ENCODE measurements around the gene DGUOK. TPM values are rescaled to one million over a fixed set of nuclear protein-coding genes. Genes with fewer than 3 reads are reported as not detected.

DGUOK gene
- total RNA-seq, 4 donors from 2014 or later: 24.2 to 44.5 (median 39.7) TPM

GRCh38 chr2:73930386-73930785 lies 3.7 kb downstream of the DGUOK start:
- DNase-seq: no peak
- no peak overlapping the region for H3K4me3 ChIP-seq

GRCh38 chr2:73931531-73932500 lies 5.1 kb downstream of the DGUOK start:
- no peak for TF ChIP-seq POLR2A (IDR thresholded peaks at IDR 0.05)
- TF ChIP-seq, protein P1, sequence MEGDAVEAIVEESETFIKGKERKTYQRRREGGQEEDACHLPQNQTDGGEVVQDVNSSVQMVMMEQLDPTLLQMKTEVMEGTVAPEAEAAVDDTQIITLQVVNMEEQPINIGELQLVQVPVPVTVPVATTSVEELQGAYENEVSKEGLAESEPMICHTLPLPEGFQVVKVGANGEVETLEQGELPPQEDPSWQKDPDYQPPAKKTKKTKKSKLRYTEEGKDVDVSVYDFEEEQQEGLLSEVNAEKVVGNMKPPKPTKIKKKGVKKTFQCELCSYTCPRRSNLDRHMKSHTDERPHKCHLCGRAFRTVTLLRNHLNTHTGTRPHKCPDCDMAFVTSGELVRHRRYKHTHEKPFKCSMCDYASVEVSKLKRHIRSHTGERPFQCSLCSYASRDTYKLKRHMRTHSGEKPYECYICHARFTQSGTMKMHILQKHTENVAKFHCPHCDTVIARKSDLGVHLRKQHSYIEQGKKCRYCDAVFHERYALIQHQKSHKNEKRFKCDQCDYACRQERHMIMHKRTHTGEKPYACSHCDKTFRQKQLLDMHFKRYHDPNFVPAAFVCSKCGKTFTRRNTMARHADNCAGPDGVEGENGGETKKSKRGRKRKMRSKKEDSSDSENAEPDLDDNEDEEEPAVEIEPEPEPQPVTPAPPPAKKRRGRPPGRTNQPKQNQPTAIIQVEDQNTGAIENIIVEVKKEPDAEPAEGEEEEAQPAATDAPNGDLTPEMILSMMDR (IDR thresholded peaks at IDR 0.05): no peak
- no peak overlapping the region for H3K27ac ChIP-seq
- no peaks in the 10 kb centered on the region for H3K9me3 ChIP-seq
- no peak overlapping the region for H3K4me3 ChIP-seq
- DNase-seq: no peak
- no peaks in the 10 kb centered on the region for H3K27me3 ChIP-seq
- peaks cover 7 to 34% (median 10%) of the 10 kb centered on the region in 4 donors for H3K4me1 ChIP-seq
- H3K36me3 ChIP-seq: peaks cover 0 to 14% (median 0%) of the 10 kb centered on the region in 3 donors

More at GRCh38 chr2:73930386-73930785, 3.7 kb downstream of the DGUOK start:
- Histone ChIP-seq H3K36me3 (peaks cover 0 to 13% (median 0%) of the 10 kb centered on the region in 3 donors), H3K27ac (no peak overlapping the region), H3K4me1 (peaks cover 7 to 34% (median 10%) of the 10 kb centered on the region in 4 donors), H3K27me3 (no peaks in the 10 kb centered on the region), H3K9me3 (no peaks in the 10 kb centered on the region)
- TF ChIP-seq POLR2A (IDR thresholded peaks at IDR 0.05): no peak
- TF ChIP-seq, protein P1 (IDR thresholded peaks at IDR 0.05): no peak

- H3K27ac ChIP-seq: no peak overlapping the region
- TF ChIP-seq, protein P1 (IDR thresholded peaks at IDR 0.05): no peak
- TF ChIP-seq POLR2A (IDR thresholded peaks at IDR 0.05): no peak
- H3K36me3 ChIP-seq: peaks cover 0 to 18% (median 0%) of the 10 kb centered on the region in 3 donors
- H3K9me3 ChIP-seq: no peaks in the 10 kb centered on the region
- no peaks in the 10 kb centered on the region for H3K27me3 ChIP-seq
- peaks cover 4 to 25% (median 6%) of the 10 kb centered on the region in 4 donors for H3K4me1 ChIP-seq
- DNase-seq: no peak
- H3K4me3 ChIP-seq: no peak overlapping the region
Observed at GRCh38 chr2:73933194-73933593, 6.5 kb downstream of the DGUOK start.

DNA sequence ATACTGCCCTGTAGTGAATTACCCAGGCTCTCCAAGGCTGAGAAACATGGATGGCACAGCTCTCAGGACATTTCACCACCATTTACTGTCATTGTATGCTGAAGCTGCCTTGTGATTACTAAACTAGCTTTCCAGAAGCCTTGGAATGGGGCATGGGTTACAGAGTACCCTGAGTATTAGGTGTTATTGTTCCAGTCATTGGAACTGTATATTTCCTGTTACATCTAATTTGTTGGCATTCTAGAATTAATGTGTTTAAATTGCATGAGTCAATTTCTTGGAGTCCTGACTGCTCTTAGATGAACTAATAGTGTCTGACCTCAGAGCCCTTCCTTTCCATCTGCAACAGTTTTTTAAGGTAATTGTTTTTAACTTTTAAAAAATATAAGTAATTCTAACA lies 9.0 kb downstream of the DGUOK start:
- no peak overlapping the region for H3K27ac ChIP-seq
- TF ChIP-seq, protein P1 (IDR thresholded peaks at IDR 0.05): no peak
- no peak for TF ChIP-seq POLR2A (IDR thresholded peaks at IDR 0.05)

DNA sequence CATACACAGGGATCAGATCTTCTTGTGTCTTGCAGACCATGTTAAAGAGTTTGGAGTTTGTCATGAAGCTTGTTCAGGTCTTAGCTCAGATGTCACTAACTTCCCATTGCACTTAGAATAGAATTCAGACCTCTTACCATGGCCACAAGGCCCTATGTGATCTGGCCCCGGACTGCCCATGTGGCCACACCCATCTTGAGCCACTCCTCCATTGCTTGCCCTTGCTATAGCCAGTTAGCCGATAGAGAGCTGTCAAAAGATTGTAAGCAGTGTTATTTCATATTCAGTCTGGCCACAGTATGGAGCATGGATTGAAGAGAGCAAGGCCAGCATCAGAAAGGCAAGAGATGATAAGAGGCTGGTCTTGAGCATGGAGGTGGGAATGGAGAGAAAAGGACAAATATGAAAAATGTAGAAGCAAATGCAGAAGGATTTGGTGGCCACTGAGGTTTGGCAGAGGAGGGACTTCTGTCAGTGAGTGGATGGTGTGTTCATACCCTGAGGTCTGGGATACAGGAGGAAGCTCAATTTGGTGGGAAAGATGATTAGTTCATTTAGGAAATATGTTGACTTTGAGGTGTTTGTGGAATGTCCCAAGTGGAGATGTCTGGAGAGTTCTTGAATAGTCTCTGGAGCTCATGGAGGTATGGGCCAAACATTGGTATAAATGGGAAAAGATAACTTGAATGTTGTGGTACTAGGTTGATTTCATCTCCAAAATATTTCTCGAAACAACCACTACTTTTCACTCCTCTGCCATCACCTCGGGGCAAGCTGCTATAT lies 10.6 kb downstream of the DGUOK start:
- Histone ChIP-seq H3K4me3 (no peak overlapping the region), H3K4me1 (peaks cover 0 to 10% (median 0%) of the 10 kb centered on the region in 4 donors), H3K27ac (no peak overlapping the region), H3K9me3 (no peaks in the 10 kb centered on the region), H3K36me3 (peaks cover 0 to 25% (median 3%) of the 10 kb centered on the region in 3 donors), H3K27me3 (no peaks in the 10 kb centered on the region)
- no peak for DNase-seq
- TF ChIP-seq POLR2A (IDR thresholded peaks at IDR 0.05): no peak
- TF ChIP-seq, protein P1 (IDR thresholded peaks at IDR 0.05): no peak

More for the DNA sequence above, 9.0 kb downstream of the DGUOK start:
- no peaks in the 10 kb centered on the region for H3K9me3 ChIP-seq
- peaks cover 0 to 22% (median 3%) of the 10 kb centered on the region in 3 donors for H3K36me3 ChIP-seq
- peaks cover 0 to 18% (median 0%) of the 10 kb centered on the region in 4 donors for H3K4me1 ChIP-seq
- no peak overlapping the region for H3K4me3 ChIP-seq
- no peak for DNase-seq
- no peaks in the 10 kb centered on the region for H3K27me3 ChIP-seq
